ENCODE measurements around the gene BRME1.

Gene BRME1

DNA sequence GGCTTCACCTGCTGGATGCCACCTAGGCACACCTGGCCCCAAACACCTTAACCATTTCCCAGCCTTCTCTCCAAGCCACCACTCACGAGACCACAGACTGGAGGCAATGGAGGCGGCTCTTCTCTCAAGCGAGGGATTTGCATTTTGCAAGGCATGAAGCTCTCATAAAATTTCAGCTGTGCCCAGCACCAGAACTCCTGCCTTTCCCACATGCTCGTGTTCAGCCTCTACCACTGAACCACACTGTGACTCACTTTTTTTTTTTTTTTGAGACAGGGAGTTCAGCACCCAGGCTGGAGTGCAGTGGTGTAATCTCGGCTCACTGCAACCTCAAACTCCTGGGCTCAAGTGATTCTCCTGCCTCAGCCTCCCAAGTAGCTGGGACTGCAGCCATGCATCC, 18.4 kb downstream of the BRME1 start:
- Histone ChIP-seq H3K9ac (ENCODE audit: low read depth, low read length) (no peak overlapping the region), H3K9me3 (ENCODE audit: control insufficient read depth, insufficient read depth, low read length) (no peaks in the 10 kb centered on the region), H3K4me1 (ENCODE audit: insufficient read depth, low read length) (peaks cover 3% of the 10 kb centered on the region; the same call in 1 of the 2 replicates), H3K36me3 (ENCODE audit: insufficient read depth, low read length) (no peaks in the 10 kb centered on the region)

DNA sequence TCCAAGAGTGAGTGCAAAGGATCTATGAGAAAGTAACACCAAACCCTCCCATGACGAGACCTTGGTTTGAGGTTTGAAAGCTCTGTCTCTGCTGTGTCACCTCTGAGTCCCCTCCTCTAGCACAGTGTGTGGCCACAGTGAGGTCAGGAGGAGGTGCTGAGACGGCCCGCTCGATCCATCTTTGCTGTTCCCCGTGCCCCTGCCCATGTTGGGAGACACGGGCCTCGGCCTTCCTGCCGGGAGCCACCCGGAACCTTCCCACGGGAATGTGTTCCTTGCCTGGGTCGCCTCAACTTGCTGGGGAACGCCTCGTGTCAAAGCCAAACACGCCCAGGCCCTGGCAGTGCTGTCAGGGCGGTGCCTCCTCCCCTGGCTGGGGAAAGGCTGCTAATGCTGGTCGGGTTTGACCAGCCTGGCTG, 18.9 kb downstream of the BRME1 start:
- Histone ChIP-seq H3K4me1 (ENCODE audit: insufficient read depth, low read length) (peaks cover 8% of the 10 kb centered on the region; the same call in 1 of the 2 replicates), H3K9ac (ENCODE audit: low read depth, low read length) (no peak overlapping the region), H3K9me3 (ENCODE audit: control insufficient read depth, insufficient read depth, low read length) (no peaks in the 10 kb centered on the region), H3K36me3 (ENCODE audit: insufficient read depth, low read length) (no peaks in the 10 kb centered on the region)

GRCh38 chr19:13885826-13886365, 20.0 kb downstream of the BRME1 start:
- H3K9ac ChIP-seq (ENCODE audit: low read depth, low read length): no peak overlapping the region
- peaks cover 17% of the 10 kb centered on the region for H3K4me1 ChIP-seq (ENCODE audit: insufficient read depth, low read length)
- H3K36me3 ChIP-seq (ENCODE audit: insufficient read depth, low read length): no peaks in the 10 kb centered on the region
- no peaks in the 10 kb centered on the region for H3K9me3 ChIP-seq (ENCODE audit: control insufficient read depth, insufficient read depth, low read length)

DNA sequence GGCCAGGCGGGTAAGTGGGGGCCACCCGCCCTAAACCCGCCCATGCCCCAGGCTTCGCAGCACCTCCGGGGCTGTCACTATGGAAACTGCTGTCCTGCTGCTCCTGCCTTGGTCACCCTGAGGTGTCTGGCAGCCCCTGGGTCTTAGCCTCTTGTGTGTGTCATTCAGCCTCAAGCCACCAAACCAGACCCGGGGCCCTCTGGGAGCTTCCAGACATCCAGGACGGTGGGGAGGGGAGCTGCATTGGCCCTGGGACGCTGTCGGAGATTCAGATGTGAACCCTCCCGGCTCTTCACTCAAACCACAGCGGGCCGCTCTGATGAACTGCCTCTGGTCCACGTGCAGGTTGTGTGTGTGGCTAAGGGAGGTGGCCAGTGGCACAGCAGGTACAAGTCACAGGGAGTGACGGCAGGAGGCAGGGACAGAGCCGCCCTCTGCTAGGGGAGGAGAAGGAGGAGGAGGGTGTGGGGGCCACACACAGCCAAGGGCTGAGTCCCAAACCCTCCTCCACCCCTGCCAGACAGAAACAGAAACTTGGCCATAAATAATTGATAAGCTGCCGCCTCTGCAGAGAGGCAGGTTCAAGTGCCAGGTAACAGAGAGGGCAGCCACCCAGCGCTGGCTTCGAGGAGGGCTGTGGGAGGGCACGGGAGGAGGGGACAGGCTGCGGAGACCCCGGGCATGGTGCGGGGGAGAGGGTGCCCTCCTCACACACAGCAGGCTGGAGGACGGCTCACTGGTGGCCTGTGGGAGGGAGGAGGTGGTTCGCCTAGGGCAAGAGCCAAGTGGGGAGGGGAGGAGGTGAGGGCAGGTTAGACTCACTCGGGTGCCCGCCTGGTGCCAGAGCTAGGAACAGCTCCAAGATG, 21.0 kb downstream of the BRME1 start:
- Histone ChIP-seq H3K9ac (ENCODE audit: low read depth, low read length) (no peak overlapping the region), H3K9me3 (ENCODE audit: control insufficient read depth, insufficient read depth, low read length) (no peaks in the 10 kb centered on the region), H3K4me1 (ENCODE audit: insufficient read depth, low read length) (peaks cover 22% of the 10 kb centered on the region), H3K36me3 (ENCODE audit: insufficient read depth, low read length) (no peaks in the 10 kb centered on the region)

DNA sequence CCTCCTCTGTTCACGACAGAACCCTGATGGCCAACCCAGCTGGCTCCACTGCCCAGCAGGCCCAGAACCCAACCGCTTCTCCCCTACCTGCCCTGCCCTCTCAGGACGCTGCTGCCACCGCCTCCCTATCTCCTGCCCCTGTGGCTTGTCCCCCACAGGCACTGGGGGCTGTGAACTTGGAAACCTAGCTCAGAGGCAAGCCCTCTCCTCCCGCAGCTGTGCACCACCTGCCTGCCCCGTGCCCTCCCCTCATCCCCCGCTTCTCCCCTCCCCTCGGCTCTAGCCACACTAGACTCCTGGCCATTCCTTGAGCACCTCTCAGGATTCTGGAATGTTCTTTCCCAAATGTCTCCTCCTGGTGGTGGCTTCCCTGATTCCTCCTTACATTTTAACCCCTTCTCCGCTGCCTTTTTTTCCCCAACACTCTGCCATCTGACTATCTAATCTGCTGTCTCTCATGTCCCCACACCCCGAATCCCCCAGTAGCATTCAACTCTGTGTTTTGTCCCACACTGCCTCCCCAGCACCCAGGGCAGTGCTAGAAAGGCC, 22.3 kb downstream of the BRME1 start:
- Histone ChIP-seq H3K4me1 (ENCODE audit: insufficient read depth, low read length) (peaks cover 22% of the 10 kb centered on the region), H3K9ac (ENCODE audit: low read depth, low read length) (no peak overlapping the region), H3K36me3 (ENCODE audit: insufficient read depth, low read length) (no peaks in the 10 kb centered on the region), H3K9me3 (ENCODE audit: control insufficient read depth, insufficient read depth, low read length) (no peaks in the 10 kb centered on the region)

DNA sequence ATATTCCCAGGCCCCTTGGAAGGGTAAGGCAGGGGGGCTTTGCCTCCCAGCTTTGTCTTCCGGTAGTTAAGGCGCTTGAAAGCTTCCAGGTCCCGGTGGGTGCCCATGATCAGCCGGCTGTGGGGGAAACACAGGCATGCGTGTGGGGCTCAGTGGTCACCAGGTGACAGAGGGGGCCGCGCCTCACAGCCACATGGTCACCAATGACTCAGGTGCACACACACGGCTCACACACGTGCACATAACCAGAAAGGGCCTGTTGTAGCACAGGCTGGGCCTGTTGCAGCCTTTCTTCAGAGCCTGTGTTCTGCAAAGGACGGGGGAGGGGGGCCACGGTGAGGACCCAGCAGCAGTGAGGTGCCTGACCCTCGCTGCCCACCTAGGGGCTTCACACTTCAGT, 23.1 kb downstream of the BRME1 start:
- H3K9me3 ChIP-seq (ENCODE audit: control insufficient read depth, insufficient read depth, low read length): no peaks in the 10 kb centered on the region
- peaks cover 22% of the 10 kb centered on the region for H3K4me1 ChIP-seq (ENCODE audit: insufficient read depth, low read length)
- H3K36me3 ChIP-seq (ENCODE audit: insufficient read depth, low read length): no peaks in the 10 kb centered on the region
- no peak overlapping the region for H3K9ac ChIP-seq (ENCODE audit: low read depth, low read length)

DNA sequence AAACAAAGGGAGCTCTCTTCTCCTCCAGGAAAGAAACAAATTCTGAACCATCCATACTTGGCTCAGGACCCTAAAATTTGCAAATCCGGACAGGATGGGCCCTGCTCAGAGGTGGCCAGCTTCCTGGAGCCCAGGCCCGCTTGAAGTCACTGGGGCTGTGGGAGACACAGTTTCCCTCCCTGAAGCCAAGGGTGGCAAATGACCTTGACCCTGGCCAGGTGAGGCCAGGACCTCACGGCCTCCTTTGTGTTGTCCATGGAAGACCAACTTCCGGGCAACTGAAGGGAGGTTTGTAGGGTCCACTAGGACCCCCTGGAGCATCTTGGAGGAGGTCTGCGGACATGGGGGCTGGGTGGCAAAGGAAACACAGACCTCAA, 23.5 kb downstream of the BRME1 start:
- Histone ChIP-seq H3K9ac (ENCODE audit: low read depth, low read length) (no peak overlapping the region), H3K4me1 (ENCODE audit: insufficient read depth, low read length) (peaks cover 22% of the 10 kb centered on the region), H3K9me3 (ENCODE audit: control insufficient read depth, insufficient read depth, low read length) (no peaks in the 10 kb centered on the region), H3K36me3 (ENCODE audit: insufficient read depth, low read length) (no peaks in the 10 kb centered on the region)

- Histone ChIP-seq H3K4me1 (ENCODE audit: insufficient read depth, low read length) (peaks cover 22% of the 10 kb centered on the region), H3K9me3 (ENCODE audit: control insufficient read depth, insufficient read depth, low read length) (no peaks in the 10 kb centered on the region), H3K36me3 (ENCODE audit: insufficient read depth, low read length) (no peaks in the 10 kb centered on the region), H3K9ac (ENCODE audit: low read depth, low read length) (0 out of 2 replicates have a peak overlapping the region, but pooled peaks have one; percentile 17)
Measured at GRCh38 chr19:13881692-13882418, 24.1 kb downstream of the BRME1 start.

DNA sequence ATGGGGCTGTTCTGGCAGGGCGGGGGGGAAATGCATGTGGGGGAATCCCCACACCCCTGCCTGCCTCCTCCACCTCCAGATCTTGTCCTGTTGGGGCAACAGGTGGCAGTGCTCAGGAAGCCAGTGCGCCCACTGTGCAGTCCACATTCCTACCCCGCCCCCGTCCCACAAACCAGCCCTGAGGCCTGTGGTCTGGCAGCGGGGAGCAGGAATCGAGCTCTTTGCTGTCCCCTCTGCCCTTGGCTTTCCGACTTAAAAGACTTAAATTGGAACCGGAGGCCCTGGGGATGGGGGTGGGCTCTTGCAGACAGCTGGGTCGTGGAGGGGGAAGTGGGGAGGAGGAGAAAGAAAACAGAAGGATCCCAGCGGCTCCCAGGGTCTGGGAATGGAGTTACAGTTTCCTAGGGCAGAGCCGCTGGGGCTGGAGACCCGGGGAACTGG, 24.6 kb downstream of the BRME1 start:
- Histone ChIP-seq H3K36me3 (ENCODE audit: insufficient read depth, low read length) (no peaks in the 10 kb centered on the region), H3K9ac (ENCODE audit: low read depth, low read length) (peak overlapping the region; percentile 35), H3K4me1 (ENCODE audit: insufficient read depth, low read length) (peaks cover 22% of the 10 kb centered on the region), H3K9me3 (ENCODE audit: control insufficient read depth, insufficient read depth, low read length) (no peaks in the 10 kb centered on the region)

- Histone ChIP-seq H3K36me3 (ENCODE audit: insufficient read depth, low read length) (no peaks in the 10 kb centered on the region), H3K9me3 (ENCODE audit: control insufficient read depth, insufficient read depth, low read length) (no peaks in the 10 kb centered on the region), H3K9ac (ENCODE audit: low read depth, low read length) (peak overlapping the region; percentile 35), H3K4me1 (ENCODE audit: insufficient read depth, low read length) (peaks cover 22% of the 10 kb centered on the region)
Measured at GRCh38 chr19:13880059-13881043, 25.6 kb downstream of the BRME1 start.

DNA sequence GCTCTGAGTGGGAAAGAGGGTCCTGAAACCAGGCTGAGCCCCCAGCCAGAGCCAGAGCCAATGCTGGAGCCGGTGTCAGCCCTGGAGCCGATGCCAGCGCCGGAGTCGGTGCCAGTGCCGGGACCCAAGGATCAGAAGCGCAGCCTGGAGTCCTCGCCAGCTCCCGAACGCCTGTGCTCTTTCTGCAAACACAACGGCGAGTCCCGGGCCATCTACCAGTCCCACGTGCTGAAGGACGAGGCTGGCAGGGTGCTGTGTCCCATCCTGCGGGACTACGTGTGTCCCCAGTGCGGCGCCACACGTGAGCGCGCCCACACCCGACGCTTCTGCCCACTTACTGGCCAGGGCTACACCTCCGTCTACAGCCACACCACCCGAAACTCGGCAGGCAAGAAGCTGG, 28.6 kb downstream of the BRME1 start:
- Histone ChIP-seq H3K9me3 (ENCODE audit: control insufficient read depth, insufficient read depth, low read length) (no peaks in the 10 kb centered on the region), H3K9ac (ENCODE audit: low read depth, low read length) (no peak overlapping the region), H3K4me1 (ENCODE audit: insufficient read depth, low read length) (peaks cover 17% of the 10 kb centered on the region), H3K36me3 (ENCODE audit: insufficient read depth, low read length) (no peaks in the 10 kb centered on the region)

- no peaks in the 10 kb centered on the region for H3K36me3 ChIP-seq (ENCODE audit: insufficient read depth, low read length)
- no peaks in the 10 kb centered on the region for H3K9me3 ChIP-seq (ENCODE audit: control insufficient read depth, insufficient read depth, low read length)
- no peak within 1 kb of the TSS for H3K9ac ChIP-seq (ENCODE audit: low read depth, low read length)
- H3K4me1 ChIP-seq (ENCODE audit: insufficient read depth, low read length): peaks cover 12% of the 10 kb centered on the region
Measured at GRCh38 chr19:13876834-13877233, 29.1 kb downstream of the BRME1 start, which contains the start of gene NANOS3. NANOS3 (plus strand) TSS chr19:13877134; CDS start chr19:13877249, 115 bp downstream.

- Histone ChIP-seq H3K9ac (ENCODE audit: low read depth, low read length) (no peak overlapping the region), H3K9me3 (ENCODE audit: control insufficient read depth, insufficient read depth, low read length) (no peaks in the 10 kb centered on the region), H3K36me3 (ENCODE audit: insufficient read depth, low read length) (no peaks in the 10 kb centered on the region), H3K4me1 (ENCODE audit: insufficient read depth, low read length) (peaks cover 5% of the 10 kb centered on the region)
Measured at GRCh38 chr19:13875824-13876223, 30.1 kb downstream of the BRME1 start.
